Astrocyte of the spinal cord (primary cell): Measurements from ENCODE around the gene FBXL16.
"Not testable (repeated sequence)": the region's sequence is repeated elsewhere in the genome, so short reads cannot be mapped to it uniquely, and the experiment has no call there.

Experiments
- DNase-seq: peaks from one replicate; pipeline ENCODE4 v3.0.0; 2011; ENCODE audit warnings: low read depth, low spot score
- H3K4me3 ChIP-seq: 2 replicates; pipeline ENCODE4 v1.5.1; 2011; ENCODE audit warnings: low read depth, mild to moderate bottlenecking, low read length, moderate library complexity
- in situ Hi-C: cut with HindIII; loops from 2 replicates; pipeline ENCODE4 v1.10.0; 2017; ENCODE audit warnings: low sequenced_read_pairs
- TF ChIP-seq, protein P1 (sequence below): IDR thresholded peaks from 2 replicates; pipeline ENCODE4 v1.5.1; 2012; ENCODE audit warnings: low read depth, mild to moderate bottlenecking, low read length, inconsistent platforms

Gene FBXL16

DNA sequence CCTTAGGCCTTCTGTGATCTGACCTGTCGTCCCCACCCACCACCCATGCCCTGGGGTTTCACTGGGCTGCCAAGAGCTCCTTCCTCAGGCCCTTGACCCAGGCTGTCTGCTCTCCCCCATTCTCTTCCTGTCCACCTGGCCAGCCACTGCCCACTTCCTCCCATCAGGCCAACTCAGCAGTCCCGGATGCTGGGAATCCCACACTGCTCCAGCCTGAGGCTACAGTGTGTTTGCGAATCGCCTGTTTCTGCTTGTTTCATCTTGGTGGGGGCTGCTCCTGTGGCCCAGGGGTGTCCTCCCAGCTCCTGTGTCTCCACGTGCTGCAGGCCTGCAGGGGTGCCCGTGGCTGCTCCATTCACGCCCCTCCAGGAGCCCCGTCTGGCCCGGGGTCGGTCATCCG is 8.5 kb upstream of the FBXL16 start:
- in situ Hi-C loops, result no loop called here
- DNase-seq, result no peak
- TF ChIP-seq, protein P1, sequence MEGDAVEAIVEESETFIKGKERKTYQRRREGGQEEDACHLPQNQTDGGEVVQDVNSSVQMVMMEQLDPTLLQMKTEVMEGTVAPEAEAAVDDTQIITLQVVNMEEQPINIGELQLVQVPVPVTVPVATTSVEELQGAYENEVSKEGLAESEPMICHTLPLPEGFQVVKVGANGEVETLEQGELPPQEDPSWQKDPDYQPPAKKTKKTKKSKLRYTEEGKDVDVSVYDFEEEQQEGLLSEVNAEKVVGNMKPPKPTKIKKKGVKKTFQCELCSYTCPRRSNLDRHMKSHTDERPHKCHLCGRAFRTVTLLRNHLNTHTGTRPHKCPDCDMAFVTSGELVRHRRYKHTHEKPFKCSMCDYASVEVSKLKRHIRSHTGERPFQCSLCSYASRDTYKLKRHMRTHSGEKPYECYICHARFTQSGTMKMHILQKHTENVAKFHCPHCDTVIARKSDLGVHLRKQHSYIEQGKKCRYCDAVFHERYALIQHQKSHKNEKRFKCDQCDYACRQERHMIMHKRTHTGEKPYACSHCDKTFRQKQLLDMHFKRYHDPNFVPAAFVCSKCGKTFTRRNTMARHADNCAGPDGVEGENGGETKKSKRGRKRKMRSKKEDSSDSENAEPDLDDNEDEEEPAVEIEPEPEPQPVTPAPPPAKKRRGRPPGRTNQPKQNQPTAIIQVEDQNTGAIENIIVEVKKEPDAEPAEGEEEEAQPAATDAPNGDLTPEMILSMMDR, result no peak
- no peak overlapping the region for H3K4me3 ChIP-seq

DNA sequence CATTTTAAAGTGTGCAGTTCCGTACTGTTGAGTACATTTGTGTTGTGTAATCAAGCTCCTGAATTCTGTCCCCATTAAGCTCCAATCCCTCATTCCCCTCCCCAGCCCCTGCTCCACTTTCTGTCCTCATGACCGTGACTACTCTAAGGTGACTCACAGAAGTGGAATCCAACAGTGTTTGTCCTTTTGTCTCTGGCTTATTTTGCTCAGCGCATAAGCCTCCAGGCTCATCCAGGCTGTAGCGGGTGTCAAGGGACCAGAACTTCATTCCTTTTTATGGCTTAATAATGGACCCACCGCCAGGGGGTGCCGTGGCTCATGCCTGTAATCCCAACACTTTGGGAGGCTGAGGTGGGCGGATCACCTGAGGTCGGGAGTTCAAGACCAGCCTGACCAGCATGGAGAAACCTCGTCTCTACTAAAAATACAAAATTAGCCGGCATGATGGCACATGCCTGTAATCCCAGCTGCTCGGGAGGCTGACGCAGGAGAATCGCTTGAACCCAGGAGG is 7.2 kb upstream of the FBXL16 start:
- H3K4me3 ChIP-seq, in situ Hi-C loops: not testable (repeated sequence)
- TF ChIP-seq, protein P1, result peak; percentile 40
- peak; percentile 87 for DNase-seq

DNA sequence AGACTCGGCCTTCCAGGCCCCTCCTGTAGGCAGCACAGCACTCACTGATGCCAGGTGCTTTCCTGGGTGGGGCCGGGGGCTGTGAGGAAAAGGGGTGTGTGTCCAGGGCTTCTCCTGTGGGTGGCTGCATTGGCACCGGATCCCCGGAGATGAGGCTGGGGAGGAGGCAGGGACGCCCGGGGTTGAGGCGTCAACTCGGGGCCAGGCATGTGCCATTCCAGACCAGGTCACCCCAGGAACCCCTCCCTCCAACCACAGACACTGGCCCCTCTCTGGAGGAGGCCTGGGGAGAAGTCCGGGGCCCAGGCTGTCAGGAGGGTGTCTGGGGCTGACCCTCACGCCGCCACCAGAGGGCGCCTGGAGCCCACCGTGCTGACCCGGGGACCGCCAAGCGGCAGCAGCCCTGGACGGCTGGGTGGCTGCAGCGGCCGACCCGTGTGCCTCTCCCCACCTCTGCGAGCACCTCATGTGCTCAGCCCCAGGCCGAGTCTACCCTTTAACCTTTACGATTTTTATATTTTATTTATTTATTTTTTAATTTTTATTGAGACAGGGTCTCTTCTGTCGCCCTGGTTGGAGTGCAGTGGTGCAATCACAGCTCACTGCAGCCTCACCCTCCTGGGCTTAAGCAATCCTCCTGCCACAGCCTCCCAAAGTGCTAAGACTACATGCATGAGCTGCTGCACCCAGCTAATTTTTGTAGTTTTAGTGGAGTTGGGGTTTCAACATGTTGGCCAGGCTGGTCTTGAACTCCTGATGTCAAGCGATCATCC is 6.1 kb upstream of the FBXL16 start:
- no peak overlapping the region for H3K4me3 ChIP-seq
- in situ Hi-C loops, result no loop called here
- TF ChIP-seq, protein P1, result peak; percentile 85
- peak; percentile 50 for DNase-seq

DNA sequence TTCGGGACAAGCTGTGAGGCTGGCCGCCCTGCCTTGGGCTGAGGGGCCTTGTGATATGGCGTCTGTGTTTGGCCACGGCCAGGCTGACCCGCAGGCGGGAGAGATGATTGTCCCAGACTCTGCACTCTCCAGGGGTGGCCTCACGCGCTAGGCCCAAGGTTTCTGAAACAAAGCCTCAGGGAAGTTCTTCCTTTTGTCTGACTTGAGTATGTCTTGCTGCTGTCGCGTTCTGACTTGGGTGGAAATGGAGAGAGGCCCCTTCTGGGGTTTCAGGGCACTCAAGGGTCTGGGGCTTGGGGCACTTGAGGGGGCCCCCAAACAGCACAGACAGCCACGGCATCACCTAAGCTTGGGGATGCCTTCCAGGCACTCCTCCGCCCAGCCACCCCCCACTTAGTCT is 5.5 kb upstream of the FBXL16 start:
- TF ChIP-seq, protein P1, result no peak
- in situ Hi-C loops, result no loop called here
- no peak overlapping the region for H3K4me3 ChIP-seq
- no peak for DNase-seq

DNA sequence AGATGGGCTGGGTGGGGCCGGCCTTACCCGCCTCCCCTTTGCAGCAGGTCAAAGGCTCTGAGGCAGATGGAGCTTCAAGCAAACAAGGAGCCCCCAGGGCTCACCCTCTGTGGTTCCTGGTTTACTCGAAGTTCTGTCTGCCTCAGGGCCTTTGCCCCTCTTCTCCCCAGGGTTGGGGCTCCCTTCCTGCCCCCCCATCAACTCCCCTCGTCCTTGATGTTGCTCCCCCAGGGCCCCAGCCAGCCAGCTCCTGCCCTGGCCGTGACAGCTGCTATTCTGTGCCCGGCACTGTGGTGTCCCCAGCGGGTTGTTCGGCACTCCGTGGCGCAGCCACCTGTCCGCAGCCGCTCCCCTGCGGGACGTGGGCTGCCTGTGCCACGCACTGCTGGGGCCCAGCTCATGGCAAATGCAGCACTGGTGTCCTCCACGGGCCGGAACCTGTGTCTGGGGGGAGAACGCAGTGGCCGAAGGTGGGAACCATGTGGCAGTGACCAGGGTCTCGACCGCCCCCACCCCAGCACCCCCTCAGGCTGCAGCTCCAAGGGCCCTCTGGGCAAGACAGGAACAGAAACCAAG is 5.0 kb upstream of the FBXL16 start:
- no peak overlapping the region for H3K4me3 ChIP-seq
- TF ChIP-seq, protein P1, result no peak
- no peak for DNase-seq
- in situ Hi-C loops, result no loop called here

DNA sequence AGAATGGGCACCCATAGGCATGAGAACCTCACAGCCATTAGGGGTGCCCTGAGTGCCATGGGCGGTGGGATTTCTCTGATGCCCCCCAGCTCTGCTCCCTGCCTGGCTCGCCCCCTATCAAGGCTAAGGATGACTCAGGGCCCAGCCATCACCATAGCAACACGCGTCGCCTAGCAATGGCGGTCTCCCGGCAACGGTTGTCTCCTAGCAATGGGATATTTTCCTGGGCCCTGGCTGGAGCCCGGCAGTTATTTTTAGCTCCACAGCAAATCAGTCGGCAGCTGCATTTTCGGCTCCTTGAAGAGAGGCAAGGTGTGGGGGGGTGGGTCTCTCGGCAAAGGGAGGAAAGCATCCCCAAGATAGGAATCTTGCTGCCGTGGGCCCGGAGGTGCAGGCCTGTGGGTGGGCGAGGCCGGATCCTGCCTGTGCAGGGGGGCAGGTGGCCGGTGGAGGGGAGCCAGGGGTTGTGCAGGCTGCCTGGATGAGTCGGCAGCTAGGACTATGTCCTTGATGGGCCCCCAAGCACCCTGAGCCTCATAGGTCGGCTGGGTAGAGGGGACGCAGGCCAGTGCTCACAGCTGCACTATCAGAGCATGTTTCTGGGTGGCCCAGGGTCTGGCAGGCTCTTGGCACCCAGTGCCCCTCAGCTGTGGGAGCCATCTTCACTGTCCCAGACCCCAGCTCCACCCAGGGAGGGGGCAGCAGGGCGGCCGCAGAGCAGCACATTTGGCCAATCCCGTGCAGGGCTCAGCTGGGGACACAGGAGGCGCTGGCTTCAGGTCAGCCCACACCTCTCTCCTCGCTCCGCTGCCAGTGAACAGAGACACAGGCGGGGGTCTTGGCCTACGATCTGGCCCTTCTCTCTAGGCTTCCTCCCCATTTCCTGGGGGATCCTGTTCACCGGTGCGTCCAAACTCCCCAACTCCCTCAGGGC is 4.2 kb upstream of the FBXL16 start:
- in situ Hi-C loops, result no loop called here
- DNase-seq, result peak; percentile 86
- H3K4me3 ChIP-seq, result no peak overlapping the region
- TF ChIP-seq, protein P1, result no peak
